WTC11 (cell line): ENCODE measurements around the gene IQSEC1. TPM values are rescaled to one million over a fixed set of nuclear protein-coding genes. Genes with fewer than 3 reads are reported as not detected.
A peak's percentile ranks its signal among the peaks of the same experiment; 100 is the strongest.

Experiments
- ATAC-seq: fragments of 200-7000 bp; cut with Tn5 transposase; 2 replicates; pipeline ENCODE4 v1.10.0; 2021; ENCODE audit warnings: mild to moderate bottlenecking, moderate library complexity
- CTCF ChIA-PET: fragments of 300-600 bp; sonication (Branson Sonifier 250); formaldehyde crosslinking; loops from one replicate; lab custom pipeline; 2021; ENCODE audit warnings: antibody characterized with exemption; lab: Charles Lee
- POLR2A ChIA-PET: fragments of 350-600 bp; sonication (Branson Sonifier 250); formaldehyde crosslinking; loops from one replicate; lab custom pipeline; 2021; ENCODE audit warnings: antibody characterized with exemption; lab: Charles Lee
- DNase-seq: peaks from one replicate; pipeline ENCODE4 v3.0.0; 2021; ENCODE audit warnings: low spot score
- H3K27ac Mint-ChIP-seq: 2 replicates; pipeline ENCODE4 v1.8.0; 2021; ENCODE audit warnings: mixed read lengths
- H3K27me3 Mint-ChIP-seq: 2 replicates; pipeline ENCODE4 v1.8.0; 2021; ENCODE audit warnings: low read depth, mild to moderate bottlenecking, moderate library complexity, mixed read lengths
- H3K36me3 Mint-ChIP-seq: 2 replicates; pipeline ENCODE4 v1.8.0; 2021; ENCODE audit warnings: mixed read lengths
- H3K4me1 Mint-ChIP-seq: 2 replicates; pipeline ENCODE4 v1.8.0; 2022; ENCODE audit warnings: mixed read lengths
- H3K4me3 Mint-ChIP-seq: 2 replicates; pipeline ENCODE4 v1.8.0; 2021; ENCODE audit warnings: mild to moderate bottlenecking, moderate library complexity, mixed read lengths
- H3K9me3 Mint-ChIP-seq: 2 replicates; pipeline ENCODE4 v1.8.0; 2021; ENCODE audit warnings: mixed read lengths
- ATF1 ChIP-seq: sonication (generic); formaldehyde crosslinking; IDR thresholded peaks from 2 replicates; pipeline ENCODE4 v1.8.1; 2023; ENCODE audit warnings: mild to moderate bottlenecking, moderate library complexity, missing genetic modification reagents
- ATF2 ChIP-seq: sonication (generic); formaldehyde crosslinking; IDR thresholded peaks from 2 replicates; pipeline ENCODE4 v1.8.1; 2022; ENCODE audit warnings: low read depth, missing genetic modification reagents, borderline replicate concordance
- ATF3 ChIP-seq: sonication (generic); formaldehyde crosslinking; conservative IDR thresholded peaks from 2 replicates; pipeline ENCODE4 v1.8.1; 2022; ENCODE audit warnings: mild to moderate bottlenecking, missing genetic modification reagents
- E2F1 ChIP-seq: sonication (generic); formaldehyde crosslinking; IDR thresholded peaks from 2 replicates; pipeline ENCODE4 v1.8.0; 2022; ENCODE audit warnings: mild to moderate bottlenecking, missing genetic modification reagents
- E2F4 ChIP-seq: sonication (generic); formaldehyde crosslinking; IDR thresholded peaks from 2 replicates; pipeline ENCODE4 v1.8.1; 2022; ENCODE audit warnings: low read depth, mild to moderate bottlenecking, moderate library complexity, missing genetic modification reagents, borderline replicate concordance
- EMX1 ChIP-seq: fragments of 250-450 bp; sonication (Bioruptor Pico); IDR thresholded peaks from 2 replicates; pipeline ENCODE4 v1.8.0; 2021; ENCODE audit warnings: mild to moderate bottlenecking
- FOXK1 ChIP-seq: sonication (generic); formaldehyde crosslinking; IDR thresholded peaks from 2 replicates; pipeline ENCODE4 v1.8.0; 2022; ENCODE audit warnings: mild to moderate bottlenecking, moderate library complexity, missing genetic modification reagents
- FOXP1 ChIP-seq: sonication (generic); formaldehyde crosslinking; IDR thresholded peaks from 2 replicates; pipeline ENCODE4 v1.8.0; 2022; ENCODE audit warnings: missing genetic modification reagents, mild to moderate bottlenecking, moderate library complexity, borderline replicate concordance
- GRHL2 ChIP-seq: fragments of 250-450 bp; sonication (Bioruptor Pico); IDR thresholded peaks from 2 replicates; pipeline ENCODE4 v1.8.0; 2022; ENCODE audit warnings: mild to moderate bottlenecking, moderate library complexity; ENCODE audit not compliant: insufficient replicate concordance, severe bottlenecking
- KAT7 ChIP-seq: sonication (generic); formaldehyde crosslinking; IDR thresholded peaks from 2 replicates; pipeline ENCODE4 v1.8.1; 2023; ENCODE audit warnings: missing genetic modification reagents, mild to moderate bottlenecking, borderline replicate concordance
- MYBL2 ChIP-seq: sonication (generic); formaldehyde crosslinking; IDR thresholded peaks from 2 replicates; pipeline ENCODE4 v1.8.1; 2023; ENCODE audit warnings: mild to moderate bottlenecking, moderate library complexity, missing genetic modification reagents
- PRRX2 ChIP-seq: fragments of 250-450 bp; sonication (Bioruptor Pico); IDR thresholded peaks from 2 replicates; pipeline ENCODE4 v1.8.0; 2021; ENCODE audit warnings: mild to moderate bottlenecking
- SMAD4 ChIP-seq: sonication (generic); formaldehyde crosslinking; IDR thresholded peaks from 2 replicates; pipeline ENCODE4 v1.8.0; 2022; ENCODE audit warnings: mild to moderate bottlenecking, missing genetic modification reagents
- ZNF138 ChIP-seq: sonication (generic); formaldehyde crosslinking; conservative IDR thresholded peaks from 2 replicates; pipeline ENCODE4 v1.8.1; 2022; ENCODE audit warnings: mild to moderate bottlenecking, moderate library complexity, missing genetic modification reagents
- ZNF232 ChIP-seq: sonication (generic); formaldehyde crosslinking; IDR thresholded peaks from 2 replicates; pipeline ENCODE4 v1.8.0; 2022; ENCODE audit warnings: mild to moderate bottlenecking, missing genetic modification reagents
- ZNF281 ChIP-seq: sonication (generic); formaldehyde crosslinking; IDR thresholded peaks from 2 replicates; pipeline ENCODE4 v1.8.0; 2023; ENCODE audit warnings: mild to moderate bottlenecking, missing genetic modification reagents
- ZNF416 ChIP-seq: fragments of 250-450 bp; sonication (Bioruptor Pico); IDR thresholded peaks from 2 replicates; pipeline ENCODE4 v1.9.0; 2021; ENCODE audit warnings: mild to moderate bottlenecking, inconsistent platforms
- ZSCAN18 ChIP-seq: fragments of 250-450 bp; sonication (Bioruptor Pico); IDR thresholded peaks from 2 replicates; pipeline ENCODE4 v2.1.2; 2022; ENCODE audit warnings: mild to moderate bottlenecking, moderate library complexity
- total RNA-seq: library from RNA; stranded (reverse); gene quantifications from 3 replicates; pipeline ENCODE4 v1.2.3, GENCODE V29; 2021
- TF ChIP-seq, protein P1 (sequence below): sonication (generic); formaldehyde crosslinking; IDR thresholded peaks from 2 replicates; pipeline ENCODE4 v1.8.1; 2023; ENCODE audit warnings: mild to moderate bottlenecking, missing genetic modification reagents, borderline replicate concordance

IQSEC1 gene
- total RNA-seq, 1 experiment from 2014 or later: 35.0 TPM

DNA sequence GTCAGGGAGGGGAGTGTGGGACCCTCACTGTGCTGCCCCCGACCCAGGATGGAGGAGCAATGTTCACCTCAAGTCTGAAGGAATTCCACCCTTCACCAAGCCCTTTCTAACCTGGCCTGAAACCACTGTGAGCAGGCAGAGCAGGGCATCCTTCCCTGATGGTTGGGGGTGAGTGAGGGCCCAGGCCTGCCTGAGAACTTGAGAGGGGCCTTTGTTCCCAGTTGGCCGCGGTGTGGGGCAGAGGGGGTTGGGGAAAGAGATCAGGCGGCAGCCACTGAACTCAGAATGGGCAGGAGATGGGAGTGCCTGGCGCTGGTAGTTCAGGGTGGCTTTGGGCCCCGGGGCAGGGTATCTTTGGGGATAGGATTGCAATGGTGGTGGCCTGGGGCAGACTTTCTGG is 128.4 kb downstream of the IQSEC1 start (continued):
- TF ChIP-seq ZSCAN18 (CRISPR knock-in tag) (no peak), GRHL2 (CRISPR knock-in tag) (no peak), ATF2 (CRISPR knock-in tag) (no peak)

DNA sequence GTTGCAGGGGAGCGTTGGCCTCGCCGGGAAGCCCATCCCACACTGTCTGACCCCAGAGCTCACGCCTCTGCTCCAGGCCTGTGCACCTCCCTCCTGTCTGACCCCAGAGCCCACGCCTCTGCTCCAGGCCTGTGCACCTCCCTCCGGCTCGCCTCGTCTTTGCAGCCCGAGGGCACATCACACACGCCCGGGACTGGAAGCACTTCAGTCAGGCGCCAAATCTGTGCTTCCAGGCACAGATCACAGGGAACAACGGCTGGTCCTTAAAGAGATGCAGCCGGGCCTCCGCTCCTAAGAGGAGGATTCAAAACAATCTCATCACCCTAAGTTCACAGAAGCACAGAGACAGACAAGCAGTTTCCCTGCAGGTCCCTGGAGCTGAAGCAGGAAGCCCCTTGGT is 128.8 kb downstream of the IQSEC1 start:
- Mint-ChIP-seq H3K4me1 (peaks cover 12% of the 10 kb centered on the region), H3K36me3 (no peaks in the 10 kb centered on the region), H3K9me3 (no peaks in the 10 kb centered on the region)
- ATAC-seq: peak; percentile 43
- CTCF ChIA-PET: interaction anchor here (0.9 to 1.9 kb wide), 4 partner anchors 38 to 606 kb away, joined by 3 to 11 read pairs (median 3); no protein-coding TSS in a partner anchor
- TF ChIP-seq GRHL2 (CRISPR knock-in tag) (no peak), SMAD4 (CRISPR knock-in tag) (no peak), PRRX2 (no peak), ATF1 (CRISPR knock-in tag) (no peak), E2F1 (no peak), EMX1 (CRISPR knock-in tag) (no peak), KAT7 (CRISPR knock-in tag) (no peak), ZNF232 (CRISPR knock-in tag) (no peak), ZNF416 (no peak)
- TF ChIP-seq, all 79 proteins: peak for 0
- no peak overlapping the region for H3K4me3 Mint-ChIP-seq
- POLR2A ChIA-PET: no interaction called here
- DNase-seq: no peak
- no peaks in the 10 kb centered on the region for H3K27me3 Mint-ChIP-seq
- peak overlapping the region; percentile 74 for H3K27ac Mint-ChIP-seq

DNA sequence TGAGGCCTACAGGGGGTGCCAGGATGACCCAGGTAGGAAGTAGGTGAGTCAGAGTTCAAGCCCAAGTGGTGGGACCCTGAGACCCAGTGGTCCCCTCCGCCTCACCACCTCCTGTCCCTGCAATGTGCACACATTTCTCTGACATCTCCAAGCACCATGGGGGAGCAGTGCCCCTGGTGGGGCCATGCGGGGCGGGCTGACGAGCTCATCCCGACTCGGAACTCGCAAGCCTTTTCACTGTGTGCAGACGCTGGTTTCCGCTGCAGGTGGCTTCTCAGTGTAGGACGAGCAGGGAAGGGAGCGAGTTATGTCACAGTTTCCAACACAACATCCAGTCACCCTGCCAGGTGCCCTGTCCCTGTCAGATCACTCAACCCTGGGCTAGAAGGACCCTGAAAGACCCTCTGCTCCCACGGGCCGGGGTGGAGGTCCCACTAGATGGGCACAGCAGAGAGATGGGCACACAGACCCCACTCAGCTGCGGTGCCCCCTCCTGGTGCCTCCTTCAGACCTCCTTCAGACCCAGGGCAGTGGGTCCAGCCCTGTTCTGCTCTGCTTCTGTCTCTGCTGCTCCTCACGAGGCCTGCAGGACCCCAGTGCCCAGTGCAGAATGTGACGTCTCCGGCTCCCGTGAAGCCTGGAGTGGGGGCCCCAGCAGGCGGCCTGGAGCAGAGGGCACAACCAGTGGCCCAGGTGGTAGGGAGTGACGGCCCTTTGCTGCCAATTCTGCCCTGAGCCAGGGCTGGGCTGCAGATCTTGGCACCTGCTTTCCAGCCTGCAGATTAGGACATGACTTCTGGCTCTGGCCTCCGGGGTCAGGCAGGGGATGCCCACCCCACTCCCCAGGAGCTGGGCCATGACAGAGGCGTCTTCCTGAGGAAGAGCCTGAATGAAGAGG is 129.9 kb downstream of the IQSEC1 start:
- ChIA-PET POLR2A (interaction anchor here (0.6 kb wide), 1 partner anchor 142 kb away, joined by 3 read pairs; no protein-coding TSS in a partner anchor), CTCF (interaction anchor here (1.4 kb wide), 1 partner anchor 39 kb away, joined by 3 read pairs; no protein-coding TSS in a partner anchor)
- Mint-ChIP-seq H3K9me3 (no peaks in the 10 kb centered on the region), H3K27me3 (no peaks in the 10 kb centered on the region), H3K27ac (no peak overlapping the region), H3K4me1 (peaks cover 12% of the 10 kb centered on the region), H3K4me3 (no peak overlapping the region), H3K36me3 (no peaks in the 10 kb centered on the region)
- ATAC-seq: no peak
- no peak for DNase-seq
- TF ChIP-seq KAT7 (CRISPR knock-in tag): no peak
- no peak for TF ChIP-seq MYBL2
- TF ChIP-seq GRHL2 (CRISPR knock-in tag): no peak
- no peak for TF ChIP-seq FOXK1 (CRISPR knock-in tag)
- TF ChIP-seq, protein P1, sequence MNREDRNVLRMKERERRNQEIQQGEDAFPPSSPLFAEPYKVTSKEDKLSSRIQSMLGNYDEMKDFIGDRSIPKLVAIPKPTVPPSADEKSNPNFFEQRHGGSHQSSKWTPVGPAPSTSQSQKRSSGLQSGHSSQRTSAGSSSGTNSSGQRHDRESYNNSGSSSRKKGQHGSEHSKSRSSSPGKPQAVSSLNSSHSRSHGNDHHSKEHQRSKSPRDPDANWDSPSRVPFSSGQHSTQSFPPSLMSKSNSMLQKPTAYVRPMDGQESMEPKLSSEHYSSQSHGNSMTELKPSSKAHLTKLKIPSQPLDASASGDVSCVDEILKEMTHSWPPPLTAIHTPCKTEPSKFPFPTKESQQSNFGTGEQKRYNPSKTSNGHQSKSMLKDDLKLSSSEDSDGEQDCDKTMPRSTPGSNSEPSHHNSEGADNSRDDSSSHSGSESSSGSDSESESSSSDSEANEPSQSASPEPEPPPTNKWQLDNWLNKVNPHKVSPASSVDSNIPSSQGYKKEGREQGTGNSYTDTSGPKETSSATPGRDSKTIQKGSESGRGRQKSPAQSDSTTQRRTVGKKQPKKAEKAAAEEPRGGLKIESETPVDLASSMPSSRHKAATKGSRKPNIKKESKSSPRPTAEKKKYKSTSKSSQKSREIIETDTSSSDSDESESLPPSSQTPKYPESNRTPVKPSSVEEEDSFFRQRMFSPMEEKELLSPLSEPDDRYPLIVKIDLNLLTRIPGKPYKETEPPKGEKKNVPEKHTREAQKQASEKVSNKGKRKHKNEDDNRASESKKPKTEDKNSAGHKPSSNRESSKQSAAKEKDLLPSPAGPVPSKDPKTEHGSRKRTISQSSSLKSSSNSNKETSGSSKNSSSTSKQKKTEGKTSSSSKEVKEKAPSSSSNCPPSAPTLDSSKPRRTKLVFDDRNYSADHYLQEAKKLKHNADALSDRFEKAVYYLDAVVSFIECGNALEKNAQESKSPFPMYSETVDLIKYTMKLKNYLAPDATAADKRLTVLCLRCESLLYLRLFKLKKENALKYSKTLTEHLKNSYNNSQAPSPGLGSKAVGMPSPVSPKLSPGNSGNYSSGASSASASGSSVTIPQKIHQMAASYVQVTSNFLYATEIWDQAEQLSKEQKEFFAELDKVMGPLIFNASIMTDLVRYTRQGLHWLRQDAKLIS: no peak
- no peak for TF ChIP-seq E2F4 (CRISPR knock-in tag)
- TF ChIP-seq ATF3 (CRISPR knock-in tag): no peak
- TF ChIP-seq ZNF138 (CRISPR knock-in tag): no peak
- no peak for TF ChIP-seq FOXP1 (CRISPR knock-in tag)
- TF ChIP-seq ZNF281 (CRISPR knock-in tag): no peak
